Activated gamma-delta T cell treated with anti-CD3 and anti-CD28 coated beads, Interleukin-2, amount 50 U/mL, for 16 hours (primary cell): Measurements from ENCODE around the gene ANKRD31.
"Not testable (repeated sequence)": the region's sequence is repeated elsewhere in the genome, so short reads cannot be mapped to it uniquely, and the experiment has no call there.

Source experiments
- DNase-seq: peaks from one replicate; pipeline ENCODE4 v3.0.0-alpha.2; 2020; ENCODE audit warnings: low read depth

The ANKRD31 gene, protein sequence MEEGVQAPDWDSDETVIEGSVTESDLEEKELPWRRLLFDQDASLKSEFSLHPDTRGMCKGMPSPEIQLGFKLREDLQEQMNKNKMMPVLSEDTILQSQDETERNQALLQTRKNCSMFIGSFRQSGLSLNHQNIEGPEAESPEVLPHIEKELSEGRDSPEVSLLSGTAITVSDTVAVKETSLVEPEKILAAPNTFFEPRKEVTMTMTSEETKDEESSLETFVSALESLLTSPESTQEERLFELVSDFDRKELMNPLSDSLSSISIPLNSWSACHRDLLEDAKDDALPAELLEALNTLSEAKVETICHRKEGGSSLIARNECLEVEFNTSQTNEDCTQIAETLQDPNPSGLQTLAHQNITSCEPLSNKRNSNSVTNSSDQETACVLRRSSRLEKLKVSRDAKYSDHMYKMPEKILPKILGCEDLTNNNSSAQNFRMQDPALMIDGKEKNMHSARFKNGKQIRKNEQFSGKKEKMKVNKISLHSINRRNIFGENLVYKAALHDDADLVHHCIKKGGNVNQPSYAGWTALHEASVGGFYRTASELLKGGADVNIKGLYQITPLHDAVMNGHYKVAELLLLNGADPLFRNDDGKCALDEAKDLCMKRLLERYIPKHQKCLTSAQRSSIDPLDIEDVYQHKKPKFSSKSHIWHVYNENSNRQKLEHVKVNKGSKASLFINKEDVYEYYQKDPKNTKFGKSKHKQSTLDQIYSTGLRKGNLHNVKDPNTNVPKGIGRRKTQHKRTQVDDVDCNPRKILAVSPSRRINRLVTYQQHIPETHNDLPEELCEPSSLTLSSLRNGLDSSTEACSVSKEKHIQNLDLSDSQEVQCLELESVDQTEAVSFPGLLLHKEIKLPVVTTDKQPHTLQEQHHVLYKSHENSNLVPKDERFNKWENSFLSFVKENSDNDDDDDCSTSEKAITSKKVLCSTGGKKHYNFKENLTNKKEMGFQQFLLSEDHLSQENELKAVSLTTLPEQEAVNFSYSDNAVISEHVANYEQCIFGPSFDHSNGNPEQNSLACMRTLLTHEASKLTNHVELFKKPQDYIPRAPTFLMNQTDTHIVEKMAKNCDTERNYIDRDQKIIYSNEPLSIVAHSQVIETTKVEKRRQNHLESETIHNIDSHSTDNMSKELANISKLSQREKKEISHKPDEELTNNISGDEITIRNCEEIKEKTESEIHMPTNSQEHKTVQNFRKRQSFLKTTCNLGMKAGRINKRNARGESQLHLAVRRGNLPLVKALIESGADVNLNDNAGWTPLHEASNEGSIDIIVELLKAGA (N-terminal part only)

DNA sequence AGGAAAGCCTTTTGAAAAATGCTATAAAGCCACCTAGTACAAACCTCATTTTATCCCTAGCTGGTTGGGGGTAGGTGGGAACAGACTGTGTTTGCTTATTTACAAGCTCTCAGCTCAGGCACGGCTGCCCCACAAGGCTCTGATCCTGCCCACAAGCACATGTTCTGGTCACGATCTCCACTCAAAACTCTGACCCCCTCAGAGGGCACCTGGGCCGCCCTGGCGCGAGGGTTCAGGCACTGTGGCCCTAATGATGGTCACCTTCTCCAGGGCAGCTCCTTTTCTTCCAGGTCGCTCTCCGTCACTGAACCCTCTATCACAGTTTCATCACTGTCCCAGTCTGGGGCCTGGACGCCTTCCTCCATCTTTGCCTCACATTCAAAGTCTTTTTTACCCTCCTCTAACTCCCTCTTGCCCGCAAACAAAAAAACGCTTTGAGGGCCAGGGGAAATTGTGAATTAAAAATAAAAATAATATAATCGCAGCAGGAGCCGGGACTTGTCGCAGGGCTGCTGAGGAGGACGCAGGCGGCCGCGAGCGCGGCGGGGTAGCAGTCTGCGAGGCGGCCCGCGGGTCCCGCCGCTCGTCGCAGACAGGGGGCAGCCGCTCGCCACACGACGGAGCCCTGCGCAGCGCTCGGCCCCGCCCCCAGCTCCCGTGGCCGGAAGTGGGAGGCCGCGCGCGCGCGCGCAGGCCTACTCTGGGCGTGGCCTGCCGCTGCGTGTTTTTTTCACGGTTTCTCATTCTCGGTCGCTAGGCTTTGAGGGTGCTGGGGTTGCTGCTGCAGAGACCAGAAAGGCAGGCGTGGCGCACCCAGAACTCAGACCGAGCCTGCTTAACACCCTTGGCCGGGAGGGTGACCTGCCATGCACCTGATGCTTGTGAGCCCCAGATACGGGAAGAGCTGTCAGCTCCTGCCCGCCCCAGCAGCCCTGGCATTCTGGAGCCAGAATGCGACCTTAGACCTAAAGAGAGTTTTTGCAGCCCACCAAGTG lies at the start of gene ANKRD31:
TSS of gene ANKRD31 (minus strand) at position 557 of the 995 bp plus-strand sequence. CDS start at position 365, 192 bp downstream.
- DNase-seq = peak; percentile 80

DNA sequence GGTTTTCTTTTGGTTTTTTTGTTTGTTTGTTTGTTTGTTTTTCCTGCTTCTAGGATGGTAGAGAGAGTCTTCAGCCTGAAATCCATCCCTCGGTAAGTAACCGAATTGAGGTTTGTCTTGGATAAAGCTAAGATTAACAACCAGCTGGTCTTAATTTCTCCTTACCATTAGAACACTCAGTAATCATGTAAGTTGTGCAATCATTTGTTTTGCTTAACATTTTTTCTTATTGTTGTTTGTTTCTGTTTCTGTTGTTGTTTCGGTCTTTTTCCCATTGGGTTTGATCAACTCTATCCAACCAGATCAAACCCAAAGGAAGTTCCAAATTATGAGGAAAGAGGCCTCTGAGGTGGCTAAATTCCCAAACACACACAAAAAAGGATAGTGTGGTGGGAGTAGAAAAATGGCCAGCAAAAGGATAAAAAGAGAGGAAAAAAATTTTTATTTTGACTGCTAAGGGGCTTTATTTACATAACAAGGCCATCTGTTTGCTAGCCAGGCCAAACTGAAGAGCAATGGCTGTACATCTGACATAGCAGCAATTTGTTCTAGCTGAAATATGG lies 49.6 kb upstream of the ANKRD31 start:
- DNase-seq = no peak

DNA sequence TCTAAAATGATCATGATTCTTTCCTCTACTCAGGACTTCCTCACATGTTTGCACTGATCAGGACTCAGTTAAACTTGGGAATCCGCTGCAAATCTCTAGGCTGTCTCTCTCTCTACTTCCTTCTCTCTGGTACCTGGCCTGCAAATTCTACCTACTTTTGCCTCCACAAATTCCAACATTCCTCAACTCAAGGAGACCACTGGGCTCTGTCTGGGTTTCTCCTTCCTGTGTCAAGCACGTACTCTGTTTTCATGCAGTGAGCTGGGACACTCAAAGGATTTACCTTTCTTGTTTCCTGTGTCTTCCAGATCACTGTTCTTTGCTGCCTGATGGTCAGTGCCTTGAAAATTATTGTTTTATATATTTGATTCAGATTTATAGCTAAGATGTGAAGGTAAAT lies 45.9 kb upstream of the ANKRD31 start:
- no peak for DNase-seq

DNA sequence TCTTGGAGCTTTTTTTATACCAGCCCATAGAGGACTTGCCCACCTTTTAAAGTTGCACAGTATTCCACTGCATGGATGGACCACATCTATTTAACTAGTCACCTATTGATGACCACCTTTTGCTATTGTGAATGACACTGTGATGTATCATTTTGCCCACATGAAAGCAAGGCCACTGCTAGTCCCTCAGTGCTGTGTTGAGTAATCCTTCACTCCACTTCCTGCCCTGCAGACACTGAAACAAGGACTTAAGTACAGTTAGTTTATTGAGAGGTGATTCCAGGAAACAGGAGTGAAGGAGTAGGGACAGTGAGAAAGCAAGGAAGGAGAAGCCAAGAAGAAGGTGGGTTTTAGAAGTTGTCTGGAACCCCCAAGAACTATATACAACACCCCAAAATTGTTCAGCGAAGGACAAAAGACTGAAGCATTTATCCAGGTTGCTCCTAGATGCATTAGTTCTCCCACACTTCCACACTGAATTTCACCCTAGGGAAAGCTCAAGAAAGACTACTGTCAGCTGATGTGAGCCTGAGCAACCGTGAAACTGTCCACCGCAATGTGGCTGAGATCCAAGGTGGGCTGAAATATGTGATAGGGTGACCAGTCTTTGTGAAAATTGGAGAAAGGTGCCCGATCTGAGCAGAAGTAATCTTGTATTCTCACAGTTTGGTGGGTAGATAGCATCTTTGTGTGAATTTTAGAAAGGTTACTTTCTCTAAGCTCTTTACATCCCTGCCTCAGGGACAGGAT lies 45.2 kb upstream of the ANKRD31 start:
- no peak for DNase-seq

DNA sequence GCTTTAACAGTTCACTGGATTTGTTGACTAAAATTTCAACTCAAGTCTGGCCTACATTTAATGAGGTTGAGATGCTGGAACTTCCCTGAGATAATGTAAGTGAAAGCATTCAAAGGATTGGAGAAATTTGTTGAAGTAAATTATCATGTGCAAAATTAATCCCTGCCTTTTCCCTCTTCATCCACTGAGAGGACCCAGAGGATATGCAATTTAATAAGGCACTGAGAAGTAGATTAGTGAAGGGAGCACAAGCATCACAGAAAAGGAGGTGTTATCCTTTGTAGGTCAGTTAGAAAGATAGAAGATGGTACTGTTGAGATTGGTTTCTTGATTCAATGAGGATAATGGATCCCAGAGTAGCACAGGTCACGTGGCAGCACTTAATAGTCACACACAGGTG lies 42.6 kb upstream of the ANKRD31 start:
- DNase-seq = no peak

DNA sequence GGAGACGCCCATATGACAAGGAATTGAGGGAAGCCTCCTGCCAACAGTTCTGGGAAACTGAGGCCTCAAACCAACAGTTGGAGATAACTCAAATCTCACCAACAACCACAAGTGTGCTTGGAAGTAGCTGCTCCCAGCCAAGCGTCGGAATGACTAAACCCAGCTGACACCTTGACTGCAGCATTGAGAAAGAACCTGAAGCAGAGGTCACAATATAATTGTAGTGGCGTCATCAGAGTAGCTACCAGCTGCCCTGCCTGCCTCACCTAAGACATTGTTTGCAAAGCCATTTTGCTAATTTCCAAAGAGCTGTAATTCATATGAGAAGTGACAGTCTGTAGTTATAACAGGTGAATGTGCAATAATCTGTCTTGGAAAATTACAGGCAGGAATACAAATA lies 40.8 kb upstream of the ANKRD31 start:
- no peak for DNase-seq

DNA sequence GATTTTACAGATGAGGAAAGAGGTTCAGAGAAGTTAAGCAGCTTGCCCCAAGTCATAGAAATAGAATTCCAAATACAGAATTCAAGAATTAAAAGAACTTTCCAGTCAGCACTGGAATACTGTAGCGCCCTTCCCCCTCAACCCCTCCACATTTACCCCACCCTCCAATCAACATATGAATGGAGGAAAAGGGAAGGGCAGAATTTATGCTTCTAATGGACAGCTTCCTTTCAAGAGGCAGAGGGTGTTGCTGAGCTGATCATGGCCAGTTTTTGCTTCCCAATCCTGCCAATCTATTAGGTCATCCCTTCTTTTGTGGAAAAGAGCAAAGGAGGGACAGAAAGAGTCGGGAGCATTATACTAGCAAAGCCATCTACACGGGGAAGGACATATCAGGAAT lies 39.1 kb upstream of the ANKRD31 start:
- DNase-seq = no peak

DNA sequence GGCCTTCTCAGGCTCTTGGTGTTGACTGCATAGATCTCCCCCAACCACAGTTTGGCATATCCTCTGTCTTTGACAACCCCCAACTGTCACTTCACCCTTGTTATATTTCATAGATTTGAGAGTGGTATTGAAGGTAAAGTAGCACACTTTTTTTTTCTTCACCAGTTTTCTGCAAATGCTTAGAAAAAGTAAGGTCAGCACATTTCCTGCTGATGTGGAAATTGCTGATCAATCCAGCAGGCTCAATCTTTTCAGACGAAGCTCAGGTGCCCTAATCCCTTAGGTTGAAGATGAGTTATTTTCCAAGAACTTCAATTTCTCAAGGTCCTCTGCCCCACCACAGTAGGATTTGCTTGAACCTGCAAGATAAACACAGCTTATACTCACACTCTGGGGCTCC lies 38.5 kb upstream of the ANKRD31 start:
- no peak for DNase-seq

DNA sequence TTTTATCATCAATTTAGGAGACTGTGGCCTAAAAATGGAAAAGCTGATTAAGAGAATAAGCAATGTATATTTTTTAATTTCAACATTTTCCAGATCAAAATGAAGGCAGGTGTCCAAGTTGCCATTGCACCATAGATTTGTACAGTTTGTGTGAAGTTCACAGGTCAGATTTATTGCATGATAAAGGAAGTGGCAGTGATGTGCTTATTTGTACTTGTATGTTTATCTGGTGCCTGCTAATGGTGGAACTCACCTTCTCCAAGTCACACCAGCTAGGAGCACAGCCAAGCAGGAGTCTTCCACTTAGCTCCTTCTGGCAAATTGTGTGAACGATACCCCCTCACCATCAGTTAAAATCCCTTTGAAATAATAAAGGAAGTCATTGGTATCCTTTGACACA lies 37.8 kb upstream of the ANKRD31 start:
- DNase-seq = no peak

DNA sequence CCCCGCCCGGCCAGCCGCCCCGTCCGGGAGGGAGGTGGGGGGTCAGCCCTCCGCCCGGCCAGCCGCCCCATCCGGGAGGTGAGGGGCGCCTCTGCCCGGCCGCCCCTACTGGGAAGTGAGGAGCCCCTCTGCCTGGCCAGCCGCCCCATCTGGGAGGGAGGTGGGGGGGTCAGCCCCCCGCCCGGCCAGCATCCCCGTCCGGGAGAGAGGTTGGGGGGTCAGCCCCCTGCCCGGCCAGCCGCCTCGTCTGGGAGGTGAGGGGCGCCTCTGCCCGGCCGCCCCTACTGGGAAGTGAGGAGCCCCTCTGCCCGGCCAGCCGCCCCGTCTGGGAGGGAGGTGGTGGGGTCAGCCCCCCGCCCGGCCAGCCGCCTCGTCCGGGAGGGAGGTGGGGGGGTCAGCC lies 33.9 kb upstream of the ANKRD31 start:
- not testable (repeated sequence) for DNase-seq

DNA sequence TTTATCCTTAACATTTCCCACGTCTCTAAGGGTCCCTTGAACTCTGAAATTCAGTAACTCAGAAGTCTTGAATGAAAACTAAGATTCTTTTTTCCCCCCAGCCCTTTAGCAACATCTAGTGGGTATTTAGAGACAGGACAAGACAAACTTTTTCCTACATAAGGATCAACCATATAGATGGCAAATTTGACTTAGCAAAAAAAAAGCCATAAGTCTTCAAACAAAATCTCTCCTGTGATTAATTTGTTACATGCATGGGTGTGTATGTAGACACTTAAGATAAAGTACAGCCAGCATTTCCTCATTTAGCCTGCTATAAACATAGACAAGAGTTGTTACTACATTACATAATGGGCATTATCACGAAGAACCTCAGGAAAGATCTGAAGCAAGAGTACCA lies 29.1 kb upstream of the ANKRD31 start:
- no peak for DNase-seq

DNA sequence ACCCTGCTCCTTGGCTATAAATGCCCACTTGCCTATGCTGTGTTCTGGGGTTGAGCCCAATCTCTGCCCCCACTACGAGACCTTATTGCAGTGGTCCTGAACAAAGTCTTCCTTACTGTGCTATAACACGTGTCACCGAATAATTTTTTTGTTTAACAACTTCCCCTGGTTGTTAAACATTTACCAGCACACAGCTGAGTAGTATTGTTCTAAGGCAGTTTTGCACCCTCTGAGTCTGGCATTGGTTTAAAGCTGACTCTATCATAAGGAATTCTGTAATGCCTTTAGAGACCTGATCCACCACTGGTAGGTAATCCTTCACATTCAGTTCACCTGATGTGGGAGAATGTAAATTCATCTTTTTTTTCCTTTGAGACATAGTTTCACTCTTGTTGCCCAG lies 25.6 kb upstream of the ANKRD31 start:
- DNase-seq = no peak

DNA sequence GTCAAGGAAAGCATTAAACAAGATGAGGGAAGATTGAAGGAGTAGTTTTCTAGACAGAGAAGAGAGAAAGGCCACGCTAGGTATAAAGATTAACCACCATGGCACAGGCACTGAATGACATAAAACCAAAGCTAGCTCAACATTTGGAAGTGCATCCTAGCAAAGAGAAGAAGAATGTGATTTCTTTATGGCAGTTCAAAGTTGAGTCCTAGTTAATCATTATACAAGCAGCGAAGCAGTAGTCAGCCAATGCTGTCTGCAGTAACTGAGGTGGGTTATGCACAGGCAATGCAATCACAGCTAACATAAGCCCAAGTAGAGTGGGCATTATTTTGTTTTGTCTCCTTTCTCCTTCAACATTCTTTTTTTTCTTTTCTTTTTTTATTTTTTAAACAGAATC lies 24.0 kb upstream of the ANKRD31 start:
- no peak for DNase-seq

DNA sequence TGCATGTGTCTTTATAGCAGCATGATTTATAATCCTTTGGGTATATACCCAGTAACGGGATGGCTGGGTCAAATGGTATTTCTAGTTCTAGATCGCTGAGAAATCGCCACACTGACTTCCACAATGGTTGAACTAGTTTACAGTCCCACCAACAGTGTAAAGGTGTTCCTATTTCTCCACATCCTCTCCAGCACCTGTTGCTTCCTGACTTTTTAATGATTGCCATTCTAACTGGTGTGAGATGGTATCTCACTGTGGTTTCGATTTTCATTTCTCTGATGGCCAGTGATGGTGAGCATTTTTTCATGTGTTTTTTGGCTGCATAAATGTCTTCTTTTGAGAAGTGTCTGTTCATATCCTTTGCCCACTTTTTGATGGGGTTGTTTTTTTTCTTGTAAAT lies 13.8 kb upstream of the ANKRD31 start:
- DNase-seq = not testable (repeated sequence)

DNA sequence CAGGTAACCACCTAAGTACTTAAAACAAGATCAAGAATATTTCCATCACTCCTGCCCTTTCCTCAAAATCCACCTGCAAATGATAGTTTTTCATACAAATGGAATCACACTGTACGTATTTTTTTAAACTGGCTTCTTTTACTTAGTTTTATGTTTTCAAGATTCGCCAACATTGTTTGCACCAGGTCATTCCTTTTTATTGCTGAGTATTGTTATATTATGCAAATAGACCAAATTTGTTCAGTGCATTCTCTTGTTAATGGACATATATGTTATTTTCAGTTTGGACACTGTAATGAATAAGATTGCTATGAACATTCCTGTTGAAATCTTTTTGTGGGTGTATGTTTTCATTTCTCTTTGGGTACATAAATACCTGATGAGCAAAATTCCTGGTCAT lies 8.3 kb upstream of the ANKRD31 start:
- DNase-seq = no peak

DNA sequence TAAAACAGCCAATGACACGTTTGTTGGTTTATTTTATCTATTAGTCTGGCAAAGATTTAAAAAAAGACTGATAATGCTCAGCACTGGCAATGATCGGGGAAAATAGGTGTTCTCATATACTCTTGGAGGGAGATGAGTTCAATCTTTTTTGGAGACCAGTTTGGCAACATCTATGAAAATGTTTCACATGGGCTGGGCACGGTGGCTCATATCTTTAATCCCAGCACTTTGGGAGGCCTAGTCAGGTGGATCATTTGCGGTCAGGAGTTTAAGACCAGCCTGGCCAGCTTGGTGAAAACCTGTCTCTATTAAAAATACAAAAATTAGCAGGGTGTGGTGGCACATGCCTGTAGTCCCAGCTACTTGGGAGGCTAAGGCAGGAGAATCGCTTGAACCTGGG lies 6.8 kb upstream of the ANKRD31 start:
- DNase-seq = no peak

DNA sequence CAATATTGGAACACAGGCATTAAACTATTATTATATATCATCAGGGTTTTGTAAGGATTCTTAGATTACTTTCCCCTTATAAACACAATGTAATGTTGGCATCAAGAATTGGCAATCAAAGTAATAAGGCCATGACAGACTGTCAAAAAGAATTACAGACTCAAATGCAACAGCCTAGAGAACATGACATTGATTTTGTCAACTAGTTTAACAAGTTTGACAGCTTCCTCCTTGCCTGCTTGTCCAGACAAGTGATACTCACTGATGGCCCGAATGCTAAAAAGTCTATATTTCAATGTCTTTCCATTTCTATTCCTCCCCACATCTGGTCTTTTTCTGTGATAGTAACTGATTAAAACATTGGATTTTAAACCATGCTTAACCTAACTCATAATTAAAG lies 6.4 kb upstream of the ANKRD31 start:
- DNase-seq = no peak

DNA sequence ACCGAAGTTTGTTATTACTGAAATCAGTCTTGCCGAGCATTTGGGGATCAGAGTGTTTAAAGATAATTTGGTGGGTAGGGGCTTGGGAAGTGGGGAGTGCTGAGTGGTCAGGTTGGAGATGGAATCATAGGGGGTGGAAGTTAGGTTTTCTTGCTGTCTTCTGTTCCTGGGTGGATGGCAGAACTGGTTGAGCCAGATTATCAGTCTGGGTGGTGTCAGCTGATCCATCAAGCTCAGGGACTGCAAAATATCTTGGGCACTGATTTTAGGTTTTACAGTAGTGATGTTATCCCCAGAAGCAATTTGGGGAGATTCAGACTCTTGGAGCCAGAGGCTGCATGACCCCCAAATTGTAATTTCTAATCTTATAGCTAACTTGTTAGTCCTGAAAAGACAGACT lies 5.4 kb upstream of the ANKRD31 start:
- DNase-seq = no peak

DNA sequence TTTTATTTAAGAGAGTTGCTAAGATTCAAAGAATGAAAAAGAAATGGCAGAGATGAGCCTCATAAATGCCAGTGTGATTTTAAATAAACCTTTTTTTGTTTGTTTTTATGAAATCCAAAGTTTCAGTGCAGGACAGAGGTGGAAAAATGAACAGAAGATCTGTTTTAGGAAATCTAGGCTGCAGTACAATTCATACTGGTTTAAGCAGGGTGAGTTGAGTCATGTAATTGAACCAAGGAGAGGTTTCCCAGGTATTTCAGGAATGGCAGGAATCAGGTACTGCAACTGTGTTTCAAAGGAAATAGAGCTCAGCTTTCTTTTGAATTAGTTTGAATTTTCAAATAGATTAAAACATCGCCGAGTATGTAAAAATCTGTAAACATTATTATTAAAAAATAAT lies 3.0 kb upstream of the ANKRD31 start:
- DNase-seq = no peak

DNA sequence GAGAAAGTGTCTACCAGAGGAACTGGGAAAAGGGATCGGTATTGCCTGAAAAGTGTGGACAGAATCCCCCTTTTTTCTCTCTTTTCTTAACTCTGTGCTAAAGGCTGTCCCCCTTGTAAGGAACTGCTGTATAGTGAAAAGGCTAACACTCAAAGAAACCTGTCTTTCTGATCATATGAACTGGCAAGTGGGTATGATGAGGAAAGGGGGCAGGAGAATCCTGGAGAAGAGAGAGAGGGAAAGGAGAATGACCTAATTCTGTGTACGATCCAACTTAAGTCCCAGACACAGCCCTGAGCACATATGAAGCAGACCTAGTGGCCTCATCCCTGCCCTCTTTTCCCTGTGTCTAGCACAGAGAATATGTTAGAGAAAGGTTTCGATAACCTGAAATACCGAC lies 967 bp downstream of the ANKRD31 start:
- no peak for DNase-seq
